ENCODE results near the gene PRDM11.

The PRDM11 gene

GRCh38 chr11:45213316-45213665, 66.9 kb downstream of the PRDM11 start:
- DNase-seq: no peak

GRCh38 chr11:45213717-45214116, 67.3 kb downstream of the PRDM11 start:
- DNase-seq: no peak

GRCh38 chr11:45215098-45215865, 68.8 kb downstream of the PRDM11 start:
- no peak for DNase-seq

- no peak for DNase-seq
Observed at GRCh38 chr11:45216031-45216430, 69.6 kb downstream of the PRDM11 start.

- DNase-seq: no peak
Observed at GRCh38 chr11:45216901-45217300, 70.5 kb downstream of the PRDM11 start.

GRCh38 chr11:45217991-45218390, 71.6 kb downstream of the PRDM11 start:
- no peak for DNase-seq

GRCh38 chr11:45218705-45219104, 72.3 kb downstream of the PRDM11 start:
- no peak for DNase-seq

- DNase-seq: no peak
Observed at GRCh38 chr11:45219411-45219810, 73.0 kb downstream of the PRDM11 start.

GRCh38 chr11:45223496-45223895, 77.1 kb downstream of the PRDM11 start:
- no peak for DNase-seq

GRCh38 chr11:45224766-45225165, 78.3 kb downstream of the PRDM11 start:
- DNase-seq: no peak

GRCh38 chr11:45225277-45225676, 78.8 kb downstream of the PRDM11 start:
- no peak for DNase-seq

GRCh38 chr11:45225961-45226871, 79.8 kb downstream of the PRDM11 start:
- DNase-seq: no peak

- DNase-seq: no peak
Observed at GRCh38 chr11:45226901-45227300, 80.5 kb downstream of the PRDM11 start.

GRCh38 chr11:45227836-45228235, 81.4 kb downstream of the PRDM11 start:
- no peak for DNase-seq

GRCh38 chr11:45229401-45230020, 83.1 kb downstream of the PRDM11 start:
- no peak for DNase-seq

GRCh38 chr11:45232341-45233080, 86.1 kb downstream of the PRDM11 start:
- no peak for DNase-seq

- no peak for DNase-seq
Observed at GRCh38 chr11:45233121-45233803, 86.8 kb downstream of the PRDM11 start.

- no peak for DNase-seq
Observed at GRCh38 chr11:45233804-45234170, 87.3 kb downstream of the PRDM11 start.

GRCh38 chr11:45234306-45235006, 88.0 kb downstream of the PRDM11 start:
- DNase-seq: no peak

GRCh38 chr11:45237711-45238315, 91.4 kb downstream of the PRDM11 start:
- no peak for DNase-seq

GRCh38 chr11:45238724-45239123, 92.3 kb downstream of the PRDM11 start:
- no peak for DNase-seq
